ENCODE results near the gene EXD2. TPM values are rescaled to one million over a fixed set of nuclear protein-coding genes. Genes with fewer than 3 reads are reported as not detected.

The EXD2 gene
- total RNA-seq, 4 donors from 2014 or later, result 18.2 to 22.0 (median 21.1) TPM

DNA sequence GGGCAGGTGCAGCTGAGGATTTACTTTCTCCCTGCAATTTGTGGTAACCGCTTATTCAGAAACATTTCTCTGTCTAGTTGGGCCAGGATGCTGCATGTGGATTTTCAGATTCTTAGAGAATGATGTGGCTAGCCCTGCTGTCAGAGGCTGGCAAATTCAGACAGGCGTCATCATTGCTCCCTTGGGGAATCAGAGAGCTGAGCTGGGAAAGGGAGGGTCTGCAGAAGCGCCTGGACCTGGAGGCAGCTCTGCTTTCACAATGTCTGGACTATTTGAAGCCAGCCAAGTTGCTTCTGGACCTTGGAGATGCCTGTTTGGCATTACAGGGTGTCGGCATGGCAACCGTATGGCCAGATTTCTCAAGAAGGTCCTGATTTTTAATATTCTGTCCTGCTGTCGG lies 72.1 kb downstream of the EXD2 start:
- TF ChIP-seq, protein P1, sequence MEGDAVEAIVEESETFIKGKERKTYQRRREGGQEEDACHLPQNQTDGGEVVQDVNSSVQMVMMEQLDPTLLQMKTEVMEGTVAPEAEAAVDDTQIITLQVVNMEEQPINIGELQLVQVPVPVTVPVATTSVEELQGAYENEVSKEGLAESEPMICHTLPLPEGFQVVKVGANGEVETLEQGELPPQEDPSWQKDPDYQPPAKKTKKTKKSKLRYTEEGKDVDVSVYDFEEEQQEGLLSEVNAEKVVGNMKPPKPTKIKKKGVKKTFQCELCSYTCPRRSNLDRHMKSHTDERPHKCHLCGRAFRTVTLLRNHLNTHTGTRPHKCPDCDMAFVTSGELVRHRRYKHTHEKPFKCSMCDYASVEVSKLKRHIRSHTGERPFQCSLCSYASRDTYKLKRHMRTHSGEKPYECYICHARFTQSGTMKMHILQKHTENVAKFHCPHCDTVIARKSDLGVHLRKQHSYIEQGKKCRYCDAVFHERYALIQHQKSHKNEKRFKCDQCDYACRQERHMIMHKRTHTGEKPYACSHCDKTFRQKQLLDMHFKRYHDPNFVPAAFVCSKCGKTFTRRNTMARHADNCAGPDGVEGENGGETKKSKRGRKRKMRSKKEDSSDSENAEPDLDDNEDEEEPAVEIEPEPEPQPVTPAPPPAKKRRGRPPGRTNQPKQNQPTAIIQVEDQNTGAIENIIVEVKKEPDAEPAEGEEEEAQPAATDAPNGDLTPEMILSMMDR (IDR thresholded peaks at IDR 0.05; ENCODE audit: low read depth), result no peak

DNA sequence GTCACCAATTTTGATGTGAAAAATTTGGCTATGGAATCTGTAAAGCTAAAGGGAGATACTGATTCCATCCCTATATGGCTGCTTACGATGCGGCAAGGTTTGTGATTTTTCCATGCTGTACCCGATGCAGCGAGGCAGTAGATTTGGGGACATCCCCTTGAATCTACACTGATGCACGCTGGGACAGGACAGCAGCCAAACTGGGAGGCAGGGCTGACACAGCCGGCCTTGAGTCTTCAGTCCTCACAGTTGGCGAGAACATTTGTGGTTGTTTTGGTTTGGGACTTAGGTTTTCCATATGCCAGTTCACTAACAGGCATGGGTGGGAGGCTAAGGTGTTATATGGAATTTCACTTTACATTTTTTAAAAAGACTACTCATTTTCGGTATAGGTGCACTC lies 72.5 kb downstream of the EXD2 start:
- TF ChIP-seq, protein P1 (IDR thresholded peaks at IDR 0.05; ENCODE audit: low read depth), result no peak

DNA sequence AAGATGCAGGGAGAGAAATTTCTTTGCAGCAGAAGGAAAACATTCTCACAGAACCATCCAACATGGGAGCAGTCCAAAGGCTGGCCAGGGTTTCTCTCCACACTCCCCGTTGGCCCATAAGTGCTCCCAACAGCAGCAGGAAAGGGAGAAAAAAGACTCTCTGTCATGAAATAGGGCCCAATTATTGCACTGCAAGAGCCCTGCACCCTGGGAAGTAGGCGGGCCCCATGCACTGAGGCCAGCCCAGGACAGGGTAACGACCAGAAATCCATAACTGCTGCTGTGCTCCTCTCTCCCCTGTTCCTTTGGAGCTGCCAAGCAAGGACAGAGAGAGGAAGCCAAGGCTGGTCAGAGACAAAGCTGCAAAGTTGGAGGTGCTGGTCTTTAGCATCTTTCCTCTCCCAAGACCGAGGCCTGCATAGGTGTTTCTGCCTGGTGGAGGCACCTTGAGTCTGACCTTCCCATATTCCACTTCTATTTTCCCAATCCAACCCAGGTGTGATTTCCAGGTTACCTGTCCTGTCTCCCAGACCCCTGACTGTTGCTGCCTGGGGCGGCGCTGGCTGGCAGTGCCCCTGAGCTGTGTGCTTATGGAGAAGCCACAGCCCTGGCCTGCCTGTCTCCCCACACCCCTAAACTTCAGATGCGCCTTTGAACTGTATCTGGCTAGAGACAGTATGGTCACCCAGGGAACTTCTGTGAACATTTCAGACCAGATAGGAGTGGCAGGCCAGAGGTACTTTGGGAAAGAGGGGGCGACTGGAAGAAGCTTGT lies 75.5 kb downstream of the EXD2 start:
- TF ChIP-seq, protein P1 (IDR thresholded peaks at IDR 0.05; ENCODE audit: low read depth), result no peak

DNA sequence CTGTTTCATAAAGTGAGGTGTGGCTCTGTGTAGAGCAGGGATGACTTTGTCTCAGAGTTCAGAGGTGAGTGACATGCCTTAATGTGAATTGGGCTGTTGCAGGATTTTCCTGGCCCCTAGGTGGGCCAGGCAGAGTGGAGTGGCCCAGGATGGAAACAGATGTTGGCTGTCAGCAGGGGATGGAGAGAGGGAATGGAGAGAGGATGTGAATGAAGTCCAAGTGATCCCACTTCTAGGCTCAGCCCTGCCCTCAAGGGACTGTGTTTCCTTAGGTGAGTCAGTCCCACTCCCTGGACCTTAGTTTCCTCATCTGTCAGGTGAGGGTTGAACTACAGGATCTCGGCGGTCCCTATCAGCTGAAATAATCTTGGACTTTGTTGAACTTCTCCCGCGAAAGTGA lies 76.2 kb downstream of the EXD2 start:
- TF ChIP-seq, protein P1 (IDR thresholded peaks at IDR 0.05; ENCODE audit: low read depth), result no peak

DNA sequence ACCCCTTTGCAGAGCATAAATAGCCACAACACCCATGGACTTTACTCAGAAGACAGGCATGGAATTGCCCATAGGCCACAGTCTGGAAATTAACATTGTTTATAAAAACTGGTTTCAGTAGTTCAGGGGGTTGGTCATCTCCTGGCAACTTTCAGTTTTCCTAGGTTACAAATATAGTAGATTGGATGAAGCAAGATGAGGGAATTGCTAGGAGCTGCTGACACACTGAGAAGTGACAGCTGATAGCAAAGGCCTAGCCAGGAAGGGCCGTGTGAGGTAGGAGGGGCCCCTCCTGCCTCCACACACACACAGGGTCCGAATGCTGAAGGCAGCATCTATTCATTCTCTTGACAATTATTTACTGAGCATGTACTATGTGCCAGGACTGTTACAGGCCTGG lies 76.9 kb downstream of the EXD2 start:
- TF ChIP-seq, protein P1 (IDR thresholded peaks at IDR 0.05; ENCODE audit: low read depth), result no peak

DNA sequence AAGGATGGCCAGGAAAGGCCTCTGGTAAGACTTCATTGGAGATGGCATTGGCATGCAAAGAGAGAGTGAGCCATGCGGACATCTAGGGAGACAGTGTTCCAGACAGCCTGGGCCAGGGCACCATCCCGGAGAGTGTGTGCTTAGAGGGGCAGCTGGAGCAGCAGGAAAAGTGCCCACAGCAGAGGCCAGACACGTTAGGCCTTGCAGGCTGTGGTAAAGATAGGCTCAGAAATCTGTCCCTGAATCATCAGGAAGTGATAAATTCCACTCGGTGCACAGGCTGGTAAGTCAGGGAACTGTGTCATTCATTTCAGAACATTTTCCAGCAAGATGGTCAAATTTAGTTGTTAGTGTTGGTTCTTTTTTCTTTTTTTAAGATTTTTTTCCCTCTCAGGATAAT lies 77.5 kb downstream of the EXD2 start:
- TF ChIP-seq, protein P1 (IDR thresholded peaks at IDR 0.05; ENCODE audit: low read depth), result no peak

DNA sequence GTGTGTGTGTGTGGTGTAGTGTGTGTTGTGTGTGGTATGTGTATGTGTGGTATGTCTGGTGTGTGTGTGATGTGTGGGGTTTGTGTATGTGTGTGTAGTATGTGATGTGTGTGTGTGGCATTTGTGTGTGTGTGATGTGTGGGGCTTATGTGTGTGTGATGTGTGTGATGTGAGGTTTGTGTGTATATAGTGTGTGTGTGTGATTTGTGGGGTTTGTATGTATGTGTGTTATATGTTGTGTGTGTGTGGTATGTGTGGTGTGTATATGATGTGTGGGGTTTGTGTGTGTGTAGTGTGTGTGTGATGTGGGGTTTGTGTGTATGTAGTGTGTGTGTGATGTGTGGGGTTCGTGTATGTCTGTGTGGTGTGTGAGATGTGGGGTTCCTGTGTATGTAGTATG lies 78.1 kb downstream of the EXD2 start:
- TF ChIP-seq, protein P1 (IDR thresholded peaks at IDR 0.05; ENCODE audit: low read depth), result no peak
